GM21723 (cell line): ENCODE measurements around the gene ALG8.
"Not testable (repeated sequence)": the region's sequence is repeated elsewhere in the genome, so short reads cannot be mapped to it uniquely, and the experiment has no call there.

Source experiments
- ATAC-seq: cut with Tn5 transposase; IDR thresholded peaks from one replicate; pipeline ENCODE4 v1.9.1; 2021; ENCODE audit warnings: mild to moderate bottlenecking, moderate library complexity; ENCODE audit not compliant: unreplicated experiment

Gene ALG8

DNA sequence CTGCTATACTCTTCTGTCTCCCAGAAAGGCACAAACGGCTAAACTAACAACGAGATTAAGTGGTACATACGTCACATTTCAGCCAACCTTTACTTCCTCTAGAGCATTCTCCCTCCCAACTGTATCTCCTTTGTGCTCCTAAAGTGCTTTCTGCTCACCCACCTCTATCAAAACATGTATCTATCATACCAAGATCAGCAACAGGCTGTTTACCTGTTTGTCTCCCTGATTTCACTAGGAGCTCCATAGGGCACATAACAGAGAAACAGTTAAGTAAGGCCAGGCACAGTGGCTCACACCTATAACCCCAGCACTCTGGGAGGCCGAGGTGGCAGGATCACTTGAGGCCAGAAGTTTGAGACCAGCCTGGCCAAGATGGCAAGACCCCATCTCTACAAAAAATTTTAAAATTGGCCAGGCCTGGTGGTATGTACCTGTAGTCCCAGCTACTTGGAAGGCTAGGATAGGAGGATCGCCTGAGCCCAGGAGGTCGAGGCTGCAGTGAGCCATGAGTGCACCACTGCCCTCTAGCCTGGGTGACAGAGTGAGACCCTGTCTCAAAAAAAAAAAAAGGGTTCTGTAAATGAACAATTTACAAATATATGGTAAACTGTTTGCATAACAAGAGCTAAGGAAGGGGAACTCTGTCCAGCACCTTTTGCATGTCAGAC lies 62.6 kb downstream of the ALG8 start:
- ATAC-seq: no peak

DNA sequence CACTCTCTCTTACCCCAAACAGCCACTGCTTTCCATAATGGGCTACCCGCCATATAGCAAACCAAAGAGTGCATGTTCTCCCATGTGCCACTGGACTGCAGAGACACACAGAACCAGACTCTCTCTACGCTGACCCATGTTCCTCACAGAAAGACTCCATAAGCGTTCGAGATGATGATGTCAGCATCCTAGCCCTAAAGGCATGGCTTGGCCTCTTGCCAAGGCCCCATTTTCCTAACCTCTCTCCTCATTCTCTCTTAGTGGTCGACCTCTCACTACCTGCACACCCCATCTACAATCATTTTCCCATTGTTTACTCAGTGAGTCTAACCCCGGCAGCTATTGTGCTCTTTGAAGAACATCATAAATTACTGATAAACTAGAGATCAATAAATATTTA lies 64.7 kb downstream of the ALG8 start:
- no peak for ATAC-seq

DNA sequence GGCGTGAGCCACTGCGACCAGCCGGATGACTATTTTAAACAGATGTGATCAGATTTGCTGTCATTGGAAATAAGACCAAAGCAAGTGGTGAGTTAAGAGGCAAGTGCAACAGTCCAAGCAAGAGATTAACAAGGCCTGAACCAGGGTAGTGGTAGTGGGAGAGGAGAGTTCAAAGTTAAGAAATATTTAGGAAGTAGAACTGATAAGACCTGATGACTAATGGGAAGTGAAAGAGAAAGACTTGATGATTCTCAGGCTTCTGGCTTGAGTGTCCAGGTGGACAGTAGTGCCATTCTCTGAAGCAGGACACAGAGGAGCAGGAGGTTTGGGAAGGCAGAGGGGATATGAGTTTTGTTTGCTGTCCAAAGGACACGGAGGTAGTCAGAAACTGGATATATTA lies 67.0 kb downstream of the ALG8 start:
- ATAC-seq: no peak

DNA sequence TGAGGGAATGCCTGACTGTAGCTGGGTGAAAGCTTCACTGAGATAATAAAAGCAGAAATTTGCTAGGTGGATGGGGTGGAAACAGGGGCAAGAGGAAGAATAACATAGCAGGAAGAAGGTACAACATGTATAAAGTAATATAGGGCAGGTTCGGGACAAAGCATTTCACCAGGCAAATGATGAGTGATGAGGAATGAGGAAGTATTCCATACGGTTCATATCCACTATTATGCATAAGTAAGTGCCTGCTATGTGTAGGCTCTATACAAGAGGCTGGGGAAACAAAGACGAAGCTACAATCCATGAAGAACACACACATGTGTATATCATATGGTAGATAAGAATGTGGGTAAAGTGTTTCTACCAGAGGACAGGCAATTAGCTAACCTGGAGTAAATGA lies 67.7 kb downstream of the ALG8 start:
- ATAC-seq: no peak

DNA sequence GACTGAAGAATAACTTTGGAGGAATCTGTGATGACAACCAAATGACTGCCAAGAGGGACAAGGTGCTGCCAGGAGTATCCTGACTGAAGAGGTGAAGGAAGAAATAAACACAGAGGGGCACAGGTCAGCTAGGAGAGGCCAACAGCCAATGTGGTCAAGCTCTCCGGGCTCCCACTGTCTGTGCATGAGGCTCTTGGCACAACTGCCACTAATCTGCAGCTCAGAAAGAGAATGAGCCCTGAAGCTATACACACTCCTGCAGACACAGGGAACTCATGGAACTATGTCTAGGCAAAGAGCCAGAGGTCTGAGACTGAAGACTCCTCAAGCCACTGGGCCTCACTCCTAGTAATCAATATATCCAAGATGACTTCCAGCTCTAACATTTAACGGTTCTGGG lies 68.8 kb downstream of the ALG8 start:
- ATAC-seq: no peak

DNA sequence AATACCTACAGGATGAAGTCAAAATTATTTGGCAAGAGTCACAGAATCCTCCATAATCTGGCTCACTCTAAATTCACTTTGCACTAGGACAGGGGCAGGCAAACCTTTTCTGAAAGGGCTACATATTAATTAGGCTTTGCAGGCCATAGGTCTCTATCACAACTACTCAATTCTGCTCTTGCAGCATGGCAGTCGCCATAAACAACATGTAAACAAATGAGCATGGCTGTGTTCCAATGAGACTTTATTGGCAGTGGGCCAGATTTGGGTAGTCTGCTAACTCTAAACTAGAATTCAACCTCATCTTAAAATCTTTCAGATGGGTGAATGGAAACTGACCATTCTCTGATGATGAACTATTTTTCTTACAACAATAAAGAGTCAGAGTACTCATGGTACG lies 70.0 kb downstream of the ALG8 start:
- ATAC-seq: no peak

DNA sequence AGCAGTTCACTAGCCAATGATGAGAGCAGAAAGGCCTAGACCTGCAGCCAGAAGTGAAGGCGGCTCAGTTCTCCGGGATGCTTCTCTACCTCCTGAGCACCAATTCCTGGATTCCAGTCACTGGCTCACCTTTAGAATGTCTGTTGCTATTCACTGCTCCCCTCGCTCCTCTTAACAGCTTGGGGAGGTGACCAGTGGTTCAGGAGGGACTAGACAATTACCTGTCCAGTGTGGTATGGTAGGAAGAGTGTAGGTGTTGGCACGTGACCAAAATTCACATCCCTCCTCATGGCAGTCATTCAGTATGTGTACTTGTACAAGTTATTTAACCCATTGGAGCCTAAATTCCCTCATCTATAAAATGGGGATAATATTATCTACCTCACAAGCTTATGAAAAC lies 71.7 kb downstream of the ALG8 start:
- no peak for ATAC-seq

DNA sequence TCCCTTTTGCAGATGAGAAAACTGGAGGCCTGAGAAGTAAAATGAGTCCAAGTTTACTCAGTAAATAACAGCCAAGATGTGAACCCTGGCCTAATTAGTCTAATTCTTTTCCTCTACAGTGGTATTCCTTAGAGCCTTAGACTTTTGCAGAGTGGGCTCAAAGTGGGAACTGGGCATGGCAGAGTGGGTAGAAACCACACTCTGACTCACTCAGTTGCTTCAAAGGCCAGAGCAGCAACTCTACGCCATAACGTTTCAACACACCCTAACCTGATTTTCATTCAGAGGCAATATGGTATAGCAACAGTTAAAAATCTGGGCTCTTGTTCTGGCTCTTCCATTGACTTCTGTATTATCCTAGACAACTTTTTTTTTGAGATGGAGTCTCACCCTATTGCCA lies 73.0 kb downstream of the ALG8 start:
- no peak for ATAC-seq

DNA sequence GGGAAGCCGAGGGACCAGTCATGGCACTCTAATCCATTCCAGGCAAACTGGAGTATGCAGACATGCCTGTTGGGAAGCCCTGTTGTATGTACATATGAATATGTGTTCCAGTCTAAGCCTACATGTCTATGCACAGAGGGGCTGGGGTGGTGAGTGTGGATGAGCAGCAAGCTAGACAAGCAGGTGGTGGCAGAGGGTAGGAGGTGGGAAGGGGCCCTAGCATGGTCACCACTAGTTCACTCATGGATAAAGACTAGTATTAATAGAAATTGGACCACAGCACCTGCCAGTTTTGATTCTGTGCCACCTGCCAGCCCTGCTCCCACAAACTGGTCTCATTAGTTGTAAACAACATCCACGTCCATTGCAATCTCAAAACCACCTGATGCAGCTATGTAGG lies 74.2 kb downstream of the ALG8 start:
- no peak for ATAC-seq

DNA sequence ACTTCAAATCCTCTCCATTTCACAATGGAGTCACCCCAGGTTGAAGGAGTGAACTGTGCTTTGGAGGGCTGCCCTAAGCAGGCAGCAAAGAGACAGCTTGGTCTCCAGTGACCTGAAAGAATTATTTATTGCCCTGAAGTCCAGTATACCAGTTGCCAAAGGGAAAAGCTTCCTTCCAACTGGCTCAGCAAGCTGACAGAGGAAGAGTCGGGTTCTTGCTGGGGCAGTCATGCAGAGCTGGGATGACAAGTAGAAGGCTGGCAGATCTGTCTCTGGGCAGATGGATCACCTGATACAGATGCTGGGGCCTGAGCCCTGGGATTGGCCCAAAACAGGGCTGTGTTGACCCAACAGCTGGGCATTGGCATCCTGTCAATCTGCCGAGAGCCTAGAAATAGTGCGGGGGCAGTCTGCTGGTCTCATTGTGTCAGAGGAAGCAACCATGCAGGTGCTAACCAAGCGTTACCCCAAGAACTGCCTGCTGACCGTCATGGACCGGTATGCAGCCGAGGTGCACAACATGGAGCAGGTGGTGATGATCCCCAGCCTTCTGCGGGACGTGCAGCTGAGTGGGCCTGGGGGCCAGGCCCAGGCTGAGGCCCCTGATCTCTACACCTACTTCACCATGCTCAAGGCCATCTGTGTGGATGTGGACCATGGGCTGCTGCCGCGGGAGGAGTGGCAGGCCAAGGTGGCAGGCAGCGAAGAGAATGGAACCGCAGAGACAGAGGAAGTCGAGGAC lies 75.8 kb downstream of the ALG8 start, which contains the start of gene THRSP:
Gene THRSP, plus strand, starts transcription at position 422 of the 742 bp plus-strand sequence. Its CDS starts 21 bp downstream, at position 443.
- no peak for ATAC-seq

DNA sequence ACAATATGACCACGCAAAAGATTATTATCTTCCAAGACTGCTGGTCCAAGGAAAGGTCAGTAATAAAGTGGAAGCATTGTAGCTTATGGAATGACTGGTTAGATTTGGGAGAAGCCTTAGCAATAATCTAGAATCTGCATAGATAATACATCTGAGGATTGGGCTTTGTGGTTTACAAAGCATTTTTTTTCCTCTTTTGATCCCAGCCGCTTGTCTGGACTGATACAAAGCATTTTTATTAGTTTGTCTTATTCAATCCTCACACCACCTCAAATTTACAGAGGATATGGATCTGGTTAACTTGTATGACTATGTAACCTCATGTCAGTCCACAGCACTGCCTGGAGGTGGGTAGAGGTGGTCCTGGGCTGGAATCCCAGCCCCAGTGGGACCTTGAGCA lies 76.8 kb downstream of the ALG8 start:
- no peak for ATAC-seq

DNA sequence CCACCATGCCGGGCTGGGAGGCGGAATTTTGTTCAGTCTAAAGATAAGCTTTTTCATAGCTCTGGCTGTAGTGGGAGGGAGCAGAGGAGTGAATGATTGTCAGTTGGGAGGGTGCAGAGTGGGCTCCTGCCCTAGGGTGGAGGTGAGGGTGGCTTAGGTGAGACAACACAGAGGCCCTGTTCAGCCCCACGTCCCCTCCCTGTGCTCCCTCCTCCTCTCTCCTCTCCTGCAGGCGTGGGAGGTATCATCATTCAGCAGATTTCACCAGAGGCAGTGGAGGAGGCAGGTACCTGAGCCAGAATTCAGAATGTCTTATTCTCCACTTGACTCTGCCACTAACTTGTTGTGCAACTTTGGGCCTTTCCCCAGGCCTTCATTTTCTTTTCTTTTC lies 77.5 kb downstream of the ALG8 start:
- ATAC-seq: no peak

DNA sequence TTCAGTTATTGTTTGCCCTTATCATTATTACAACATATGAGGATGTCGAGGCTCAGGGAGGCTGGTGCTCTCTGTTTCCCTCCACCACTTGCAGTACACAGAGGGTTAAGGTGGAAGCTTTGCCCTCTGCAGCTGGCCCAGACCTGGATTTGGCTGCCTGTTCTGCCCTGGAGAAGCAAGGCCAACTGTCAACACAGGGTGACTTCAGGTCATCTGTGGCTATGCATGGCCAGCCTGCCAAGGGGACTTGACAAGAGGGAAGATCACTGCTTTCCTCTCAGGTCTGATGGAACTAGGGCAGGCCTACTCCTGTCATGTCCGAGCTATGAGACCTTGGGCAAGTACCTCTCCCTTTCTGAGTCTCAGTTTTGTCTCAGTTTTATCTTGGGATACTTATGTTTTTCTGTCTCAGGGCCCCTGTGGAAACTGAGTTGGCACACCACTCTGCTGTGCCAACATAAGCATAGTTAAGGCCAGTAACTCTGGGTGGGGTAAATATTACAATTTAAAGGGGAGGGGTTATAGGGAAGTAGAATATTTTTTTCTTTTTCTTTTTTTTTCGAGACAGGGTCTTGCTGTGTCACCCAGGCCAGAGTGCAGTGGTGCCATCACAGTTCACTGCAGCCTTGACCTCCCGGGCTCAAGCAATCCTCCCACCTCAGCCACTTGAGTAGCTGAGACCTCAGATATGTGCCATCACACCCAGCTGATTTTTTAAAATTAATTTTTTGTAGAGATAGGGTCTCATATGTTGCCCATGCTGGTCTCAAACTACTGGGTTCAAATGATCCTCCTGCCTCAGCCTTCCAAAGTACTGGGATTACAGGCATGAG lies 78.1 kb downstream of the ALG8 start:
- no peak for ATAC-seq

DNA sequence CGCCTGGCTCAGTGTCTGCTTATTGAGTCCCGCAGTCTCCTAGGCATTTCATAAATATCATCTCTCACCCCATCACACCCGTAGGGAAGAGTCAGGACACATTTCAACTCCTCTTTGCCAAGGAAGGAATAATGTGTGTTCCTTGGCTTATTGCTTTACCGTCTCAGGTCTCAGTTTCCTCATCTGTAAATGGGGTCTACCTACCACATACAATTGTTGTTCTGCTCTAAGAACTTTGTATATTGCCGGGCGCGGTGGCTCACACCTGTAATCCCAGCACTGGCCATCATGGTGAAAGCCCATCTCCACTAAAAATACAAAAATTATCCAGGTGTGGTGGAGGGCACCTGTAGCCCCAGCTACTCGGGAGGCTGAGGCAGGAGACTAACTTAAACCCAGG lies 78.9 kb downstream of the ALG8 start:
- no peak for ATAC-seq

DNA sequence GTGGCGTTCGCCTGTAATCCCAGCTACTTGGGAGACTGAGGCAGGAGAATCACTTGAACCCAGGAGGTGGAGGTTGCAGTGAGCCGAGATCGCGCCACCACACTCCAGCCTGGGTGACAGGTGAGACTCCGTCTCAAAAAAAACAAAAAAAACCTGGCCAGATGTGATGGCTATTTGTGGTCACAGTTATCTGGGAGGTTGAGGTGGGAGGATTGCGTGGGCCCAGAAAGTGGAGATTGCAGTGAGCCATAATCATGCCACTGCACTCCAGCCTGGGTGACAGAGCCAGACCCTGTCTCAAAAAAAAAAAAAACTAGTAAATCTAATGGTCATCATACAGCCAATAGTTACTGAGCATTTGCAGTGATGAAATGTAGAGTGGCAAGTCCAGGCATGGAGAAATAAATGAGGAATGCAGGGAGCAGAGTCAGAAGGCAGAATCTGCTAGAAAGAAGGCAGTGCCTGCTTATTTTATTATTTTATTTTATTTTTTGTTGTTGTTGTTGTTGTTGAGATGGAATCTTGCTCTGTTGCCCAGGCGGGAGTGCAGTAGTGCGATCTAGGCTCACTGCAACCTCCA lies 79.6 kb downstream of the ALG8 start:
- ATAC-seq: not testable (repeated sequence)

DNA sequence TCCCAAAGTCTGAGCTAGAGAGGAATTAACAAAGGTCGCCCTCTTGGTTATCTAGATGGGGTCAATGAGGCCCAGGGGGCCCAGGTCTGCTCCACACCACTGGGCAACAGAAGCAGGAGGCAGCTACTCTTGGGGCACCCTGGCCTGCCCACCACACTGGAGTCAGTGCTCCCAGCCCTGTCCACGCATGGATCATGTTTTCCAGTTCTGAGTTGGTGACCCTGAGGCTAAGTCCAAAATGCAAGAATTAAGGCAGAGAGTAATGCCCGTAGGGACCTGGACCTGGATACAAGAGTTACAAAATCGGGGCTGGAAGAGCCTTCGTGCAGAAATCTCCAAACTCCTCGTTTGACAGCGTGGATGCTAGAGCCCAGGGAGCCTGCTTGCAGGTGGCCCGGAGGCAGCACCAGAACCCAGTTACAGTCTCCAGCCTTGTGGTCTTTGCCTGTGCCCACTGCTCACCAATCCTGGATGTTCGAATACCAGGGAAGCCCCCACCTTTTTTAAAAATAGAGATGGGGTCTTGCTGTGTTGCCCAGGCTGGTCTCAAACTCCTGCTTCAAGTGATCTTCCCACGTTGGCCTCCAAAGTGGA lies 81.9 kb downstream of the ALG8 start:
- no peak for ATAC-seq

DNA sequence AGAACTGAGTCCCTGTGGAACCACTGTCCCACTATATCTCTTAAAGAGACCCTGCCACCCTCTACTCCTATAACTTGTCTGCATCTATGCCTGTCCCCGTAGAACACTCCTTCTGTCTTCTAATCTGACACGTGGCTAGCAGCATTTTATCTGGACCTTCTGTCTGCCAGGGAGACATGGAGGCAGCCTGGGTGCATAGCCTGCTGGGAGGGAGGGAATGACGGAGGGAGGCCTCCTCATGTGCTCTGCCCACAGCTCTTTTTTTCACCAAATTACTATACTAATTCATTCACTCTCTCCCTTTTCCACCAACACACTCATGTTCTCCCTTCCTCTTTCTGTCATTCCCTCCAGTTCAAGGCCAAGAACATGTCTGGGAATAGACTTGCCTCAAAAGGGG lies 83.3 kb downstream of the ALG8 start:
- ATAC-seq: no peak

DNA sequence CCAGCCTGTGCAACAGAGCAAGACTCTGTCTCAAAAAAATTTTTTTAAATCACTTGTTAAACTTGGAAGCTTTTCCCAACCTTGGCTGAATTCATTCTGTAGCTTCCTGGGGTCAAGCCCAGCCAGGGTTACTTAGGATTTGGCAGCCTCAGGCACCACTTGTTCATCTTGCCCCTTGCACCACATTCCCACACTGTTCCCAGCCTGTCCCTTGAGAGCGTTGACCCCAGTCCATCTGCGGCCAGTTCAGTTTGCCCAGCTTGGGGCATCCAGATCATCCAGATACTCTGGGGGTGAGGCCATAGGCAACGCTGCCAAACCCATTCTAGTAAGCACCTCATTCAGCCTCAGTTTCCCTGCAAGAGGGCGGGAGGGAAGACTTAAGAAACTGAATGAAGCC lies 84.5 kb downstream of the ALG8 start:
- no peak for ATAC-seq

DNA sequence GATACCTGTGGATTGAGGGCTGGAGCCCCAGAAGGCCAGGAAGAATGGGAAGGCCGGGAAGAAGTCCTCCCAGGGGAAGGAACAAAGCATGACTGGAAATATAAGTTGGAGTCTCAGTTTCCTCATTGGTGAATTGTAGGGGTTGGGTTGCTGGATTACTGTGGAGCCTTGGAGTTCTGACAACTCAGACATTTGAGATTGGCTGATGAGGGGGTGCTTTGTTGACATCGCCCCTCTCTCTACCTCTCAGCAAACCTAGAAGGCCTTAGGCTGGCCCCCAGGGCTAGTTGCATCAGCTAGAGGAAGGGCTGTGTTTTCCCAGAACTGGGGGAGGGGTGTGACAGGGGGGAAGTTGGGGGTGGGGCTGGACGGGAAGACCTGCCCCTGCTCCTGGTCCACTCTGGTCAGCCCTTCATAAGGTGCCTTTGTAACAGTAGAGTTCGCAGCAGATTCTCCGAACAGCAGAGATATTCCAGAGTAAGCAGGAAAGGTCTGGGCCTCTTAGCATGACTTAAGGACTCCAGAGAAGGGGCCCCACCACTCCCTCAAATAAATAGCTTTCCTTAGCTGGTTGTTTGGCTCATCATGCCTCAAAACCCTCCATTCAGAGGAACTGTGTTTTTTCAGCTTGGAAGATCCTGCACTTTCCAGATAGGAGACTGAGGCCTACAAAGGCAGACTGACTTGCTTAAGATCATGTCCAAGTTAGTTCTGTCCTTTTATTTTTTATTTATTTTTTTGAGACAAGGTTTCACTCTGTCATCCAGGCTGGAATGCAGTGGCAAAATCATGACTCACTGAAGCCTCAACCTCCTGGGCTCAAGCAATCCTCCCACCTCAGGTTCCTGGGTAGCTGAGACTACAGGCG lies 88.2 kb downstream of the ALG8 start:
- no peak for ATAC-seq
